Embryonic facial prominence (tissue), 1 donor: ENCODE data around the gene MMP25.
"Not testable (repeated sequence)": the region's sequence is repeated elsewhere in the genome, so short reads cannot be mapped to it uniquely, and the experiment has no call there.

Source experiments
- DNase-seq: peaks from one replicate; pipeline ENCODE4 v3.0.0-alpha.2; 2016; ENCODE audit errors: extremely low spot score

The MMP25 gene

GRCh38 chr16:3072148-3072547 is 25.8 kb downstream of the MMP25 start:
- DNase-seq: not testable (repeated sequence)

DNA sequence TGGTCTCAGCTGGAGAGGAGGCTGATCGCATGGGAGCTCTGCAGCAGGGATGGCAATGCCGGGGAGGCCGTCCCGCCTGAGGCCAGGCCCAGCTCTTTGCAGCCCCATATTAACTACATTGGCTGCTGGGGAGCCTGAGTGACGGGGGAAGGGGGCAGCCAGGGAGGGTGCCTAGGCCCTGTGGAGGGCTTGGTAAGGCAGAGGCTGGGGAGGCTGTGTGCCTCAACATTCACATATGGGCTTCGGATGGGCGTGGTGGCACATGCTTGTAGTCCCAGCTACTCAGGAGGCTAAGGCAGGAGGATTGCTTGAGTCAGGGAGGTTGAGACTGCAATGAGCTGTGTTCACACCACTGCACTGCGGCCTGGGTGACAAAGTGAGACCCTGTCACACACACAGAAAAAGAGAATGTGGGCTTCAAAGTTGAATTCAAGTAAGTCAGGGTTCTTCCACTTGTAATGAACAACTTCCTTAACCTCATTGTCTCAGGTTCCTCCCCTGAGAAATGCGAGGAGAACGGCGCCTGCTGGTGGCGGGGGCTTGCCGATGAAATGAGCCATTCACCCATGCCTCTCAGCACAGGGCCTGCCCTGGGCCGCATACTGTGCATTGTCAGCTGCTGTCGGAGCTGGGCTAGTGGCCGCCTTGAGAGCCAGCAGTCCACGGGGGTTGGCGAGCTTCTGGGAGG is 26.4 kb downstream of the MMP25 start:
- DNase-seq: not testable (repeated sequence)

- DNase-seq: no peak
These were observed 27.1 kb downstream of the MMP25 start for GRCh38 chr16:3073448-3073847.

- DNase-seq: no peak
These were observed 28.6 kb downstream of the MMP25 start for GRCh38 chr16:3074860-3075522.

GRCh38 chr16:3075523-3075915 is 29.2 kb downstream of the MMP25 start:
- DNase-seq: no peak

- DNase-seq: not testable (repeated sequence)
These were observed 29.6 kb downstream of the MMP25 start for GRCh38 chr16:3075946-3076345.

DNA sequence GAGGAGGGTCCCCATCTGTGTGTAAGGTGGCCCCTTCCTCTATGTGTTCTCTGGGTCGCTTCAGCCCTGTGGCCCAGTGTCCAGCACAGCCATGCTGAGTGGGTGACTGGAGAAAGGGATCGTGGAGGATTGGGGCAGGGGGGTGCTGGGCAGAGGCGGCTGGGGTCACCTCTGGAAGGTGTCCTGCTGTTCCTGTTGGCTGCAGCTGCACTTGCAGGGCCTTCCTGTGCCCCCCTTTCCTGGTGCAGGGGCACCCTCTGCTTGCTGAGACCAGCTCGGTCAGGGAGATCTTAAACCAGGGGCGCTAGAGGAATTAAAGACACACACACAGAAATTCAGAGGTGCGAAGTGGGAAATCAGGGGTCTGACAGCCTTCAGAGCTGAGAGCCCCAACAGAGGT is 30.2 kb downstream of the MMP25 start:
- no peak for DNase-seq

GRCh38 chr16:3080024-3080423 is 33.7 kb downstream of the MMP25 start:
- DNase-seq: no peak

- not testable (repeated sequence) for DNase-seq
These were observed 35.6 kb downstream of the MMP25 start for GRCh38 chr16:3081957-3082356.

GRCh38 chr16:3083408-3083807 is 37.0 kb downstream of the MMP25 start:
- not testable (repeated sequence) for DNase-seq

- DNase-seq: no peak
These were observed 38.1 kb downstream of the MMP25 start for GRCh38 chr16:3084491-3084890.

- DNase-seq: no peak
These were observed 38.8 kb downstream of the MMP25 start for GRCh38 chr16:3084969-3085670.

- DNase-seq: no peak
These were observed 39.7 kb downstream of the MMP25 start for GRCh38 chr16:3085868-3086595.

DNA sequence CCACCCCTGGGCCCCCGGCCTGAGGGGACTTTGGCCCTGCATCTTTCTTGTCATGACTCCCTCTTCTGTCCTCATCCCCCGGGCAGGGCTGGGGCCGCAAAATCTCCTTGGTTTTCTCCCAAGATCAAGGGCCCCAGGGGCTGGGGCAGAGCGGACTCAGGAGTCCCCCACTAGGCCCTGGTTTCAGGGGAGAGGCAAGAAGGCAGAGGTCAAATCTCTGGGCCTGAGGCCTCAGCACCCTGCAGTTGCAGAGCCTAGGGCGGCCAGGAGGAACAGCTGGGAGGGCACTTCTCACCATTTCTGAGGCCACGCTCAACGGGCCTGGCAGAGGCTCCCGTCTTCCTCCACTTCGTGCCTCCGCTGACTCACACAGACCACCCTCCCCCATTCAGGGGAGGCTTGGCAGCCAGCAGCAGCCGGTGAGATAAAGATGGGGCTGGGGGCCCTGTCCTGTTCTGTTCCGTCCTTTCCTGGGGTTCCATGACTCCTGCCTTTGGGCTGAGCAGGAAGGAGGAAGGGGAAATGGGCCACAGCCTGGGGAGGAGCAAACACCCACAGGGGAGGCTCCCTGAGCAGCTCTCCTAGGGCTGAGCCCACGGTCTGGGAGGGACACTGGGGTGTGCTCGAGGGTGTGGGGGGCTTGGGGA is 40.4 kb downstream of the MMP25 start:
- no peak for DNase-seq

GRCh38 chr16:3087243-3088235 is 41.2 kb downstream of the MMP25 start:
- no peak for DNase-seq

- no peak for DNase-seq
These were observed 42.1 kb downstream of the MMP25 start for GRCh38 chr16:3088450-3088849.

DNA sequence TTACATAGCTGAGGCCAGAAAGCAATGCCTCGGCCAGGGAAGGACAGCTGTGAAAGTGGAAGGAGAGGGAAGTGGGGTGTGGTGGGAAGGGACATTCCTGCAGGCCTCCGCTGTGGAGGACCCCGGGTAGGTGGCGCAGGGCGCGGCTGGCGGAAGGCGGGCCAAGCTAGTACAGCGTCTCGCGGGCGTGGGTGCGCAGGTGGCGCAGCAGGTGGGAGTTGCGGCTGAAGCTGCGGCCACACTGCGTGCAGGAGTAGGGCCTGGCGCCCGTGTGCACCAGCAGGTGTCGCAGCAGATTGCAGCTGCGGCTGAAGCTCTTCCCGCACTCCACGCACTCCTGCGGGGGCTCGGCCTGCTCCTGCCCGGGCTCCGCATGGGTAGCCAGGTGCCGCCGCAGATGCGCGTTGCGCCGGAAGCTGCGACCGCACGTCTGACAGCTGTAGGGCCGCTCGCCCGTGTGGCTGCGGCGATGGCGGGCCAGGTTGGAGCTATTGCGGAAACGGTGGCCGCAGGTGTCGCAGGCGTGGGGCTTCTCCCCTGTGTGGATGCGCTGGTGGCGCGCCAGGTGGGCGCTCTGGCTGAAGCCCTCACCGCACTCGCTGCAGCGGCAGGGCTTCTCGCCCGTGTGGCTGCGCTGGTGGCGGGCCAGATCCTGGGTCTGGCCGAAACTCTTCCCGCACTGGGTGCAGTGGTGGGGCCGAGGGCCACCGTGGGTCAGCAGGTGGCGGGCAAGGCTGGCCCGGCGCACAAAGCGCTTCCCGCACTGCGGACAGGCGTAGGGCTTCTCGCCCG is 42.8 kb downstream of the MMP25 start:
- DNase-seq: no peak

GRCh38 chr16:3089717-3090592 is 43.6 kb downstream of the MMP25 start:
- DNase-seq: no peak

DNA sequence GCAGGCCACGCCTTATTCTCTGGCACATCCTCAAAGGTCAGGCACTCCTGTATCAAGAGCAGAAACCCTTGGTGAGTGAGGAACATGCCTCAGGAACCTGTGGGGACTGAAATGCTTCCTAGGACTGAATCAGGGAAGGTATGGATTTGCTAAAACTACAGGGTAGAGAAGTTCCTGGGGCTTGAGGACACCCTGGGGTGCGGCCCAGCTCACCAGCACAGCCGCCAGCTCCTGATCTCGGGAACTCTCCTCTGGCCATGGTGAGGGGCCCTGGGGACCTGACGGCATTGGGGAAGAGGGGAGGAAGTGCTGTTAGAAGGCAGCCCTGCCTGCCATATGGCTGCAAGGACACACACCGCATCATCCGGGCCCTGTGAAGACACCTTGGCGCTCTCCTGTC is 45.2 kb downstream of the MMP25 start:
- no peak for DNase-seq
